ENCODE data around the gene SCN4B.

The SCN4B gene

GRCh38 chr11:118151431-118151830, 1.2 kb downstream of the SCN4B start:
- no peak for DNase-seq

- no peak for DNase-seq
These were observed 3.1 kb downstream of the SCN4B start for GRCh38 chr11:118149493-118149892.

GRCh38 chr11:118148856-118149255, 3.8 kb downstream of the SCN4B start:
- DNase-seq, result no peak

- no peak for DNase-seq
These were observed 4.4 kb downstream of the SCN4B start for GRCh38 chr11:118148240-118148639.

- DNase-seq, result no peak
These were observed 5.1 kb downstream of the SCN4B start for GRCh38 chr11:118147502-118147901.

- DNase-seq, result no peak
These were observed 6.1 kb downstream of the SCN4B start for GRCh38 chr11:118146554-118146953.

GRCh38 chr11:118145285-118146227, 7.1 kb downstream of the SCN4B start:
- DNase-seq, result peak; percentile 88

- no peak for DNase-seq
These were observed 8.0 kb downstream of the SCN4B start for GRCh38 chr11:118144301-118145268.

- no peak for DNase-seq
These were observed 8.9 kb downstream of the SCN4B start for GRCh38 chr11:118143661-118144185.

GRCh38 chr11:118142809-118143208, 9.8 kb downstream of the SCN4B start:
- no peak for DNase-seq

GRCh38 chr11:118142081-118142480, 10.5 kb downstream of the SCN4B start:
- DNase-seq, result no peak

GRCh38 chr11:118139578-118139977, 13.0 kb downstream of the SCN4B start:
- DNase-seq, result no peak

GRCh38 chr11:118138839-118139420, 13.7 kb downstream of the SCN4B start:
- DNase-seq, result no peak

- DNase-seq, result no peak
These were observed 15.8 kb downstream of the SCN4B start for GRCh38 chr11:118136801-118137200.

- no peak for DNase-seq
These were observed 16.3 kb downstream of the SCN4B start for GRCh38 chr11:118136341-118136740.

GRCh38 chr11:118135796-118136165, 16.8 kb downstream of the SCN4B start:
- no peak for DNase-seq

- DNase-seq, result no peak
These were observed 17.4 kb downstream of the SCN4B start for GRCh38 chr11:118135051-118135795.

GRCh38 chr11:118133816-118134215, 18.8 kb downstream of the SCN4B start:
- DNase-seq, result no peak

GRCh38 chr11:118132385-118133151, 20.1 kb downstream of the SCN4B start:
- DNase-seq, result no peak

- no peak for DNase-seq
These were observed 23.0 kb downstream of the SCN4B start for GRCh38 chr11:118129471-118130172.
